ENCODE results near the gene ADGRG3.

ADGRG3 gene

GRCh38 chr16:57681950-57682728 is 14.0 kb downstream of the ADGRG3 start:
- DNase-seq, result no peak

GRCh38 chr16:57682809-57683635 is 14.9 kb downstream of the ADGRG3 start:
- no peak for DNase-seq

DNA sequence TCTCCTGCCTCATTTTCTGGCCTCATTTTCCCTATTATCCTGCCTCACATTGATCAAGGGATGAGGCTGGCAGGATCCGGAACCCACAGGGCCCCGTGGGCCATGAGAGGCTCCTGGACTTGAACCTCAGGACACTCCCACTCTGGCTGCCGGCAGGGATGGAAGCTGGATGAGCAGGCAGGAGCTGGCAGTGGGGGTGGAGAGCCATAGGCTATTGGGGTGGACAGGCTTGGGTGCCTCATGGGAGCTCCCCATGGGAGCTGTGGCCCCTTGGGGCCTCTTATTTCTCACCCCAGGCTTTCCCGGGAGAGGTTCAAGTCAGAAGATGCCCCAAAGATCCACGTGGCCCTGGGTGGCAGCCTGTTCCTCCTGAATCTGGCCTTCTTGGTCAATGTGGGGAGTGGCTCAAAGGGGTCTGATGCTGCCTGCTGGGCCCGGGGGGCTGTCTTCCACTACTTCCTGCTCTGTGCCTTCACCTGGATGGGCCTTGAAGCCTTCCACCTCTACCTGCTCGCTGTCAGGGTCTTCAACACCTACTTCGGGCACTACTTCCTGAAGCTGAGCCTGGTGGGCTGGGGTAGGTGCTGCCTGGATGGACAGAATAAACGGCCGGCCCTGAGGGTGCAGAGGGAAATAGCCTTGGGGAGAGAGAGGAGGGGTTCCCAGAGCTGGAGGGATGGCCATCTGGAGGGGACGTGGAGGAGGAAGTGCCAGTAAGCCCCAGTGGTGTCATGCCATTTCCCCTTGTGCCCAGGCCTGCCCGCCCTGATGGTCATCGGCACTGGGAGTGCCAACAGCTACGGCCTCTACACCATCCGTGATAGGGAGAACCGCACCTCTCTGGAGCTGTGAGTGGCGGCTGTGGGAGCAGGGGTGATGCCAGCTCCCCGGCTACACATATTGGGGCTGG is 15.8 kb downstream of the ADGRG3 start:
- no peak for DNase-seq

DNA sequence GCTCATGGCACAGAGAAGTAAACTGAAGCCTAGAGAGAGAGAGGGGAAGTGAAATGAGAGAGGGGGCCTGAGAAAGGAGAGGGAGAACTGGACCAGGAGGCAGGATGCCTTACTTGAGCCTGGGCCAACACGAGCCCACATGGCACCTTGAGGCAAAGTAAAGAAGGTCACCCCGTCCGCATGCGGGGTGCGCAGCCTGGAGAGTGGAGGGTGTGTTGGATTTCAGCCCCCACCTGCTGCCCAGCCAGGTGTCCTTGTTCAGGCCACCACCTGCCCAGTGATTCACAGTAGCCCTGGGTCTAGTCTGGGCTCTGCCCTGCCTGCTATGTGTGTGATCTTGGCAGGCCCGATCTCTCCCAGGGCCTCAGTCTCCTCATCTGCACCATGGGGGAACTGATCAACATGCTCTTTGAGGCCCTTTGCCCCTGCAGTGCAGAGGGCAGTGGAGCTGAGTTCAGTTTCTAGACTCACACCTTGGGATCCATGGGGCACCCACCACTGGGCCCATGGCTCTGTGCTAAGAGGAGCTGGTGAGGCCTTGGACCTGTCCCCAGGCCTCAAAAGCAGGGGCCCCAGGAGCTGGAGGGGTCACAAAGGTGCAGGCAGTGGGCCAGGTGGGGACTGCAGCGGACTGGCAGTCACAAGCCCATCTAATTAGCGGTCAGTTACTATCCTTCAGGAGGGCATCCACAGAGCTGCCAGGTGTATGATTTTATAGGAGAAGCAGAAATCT is 16.7 kb downstream of the ADGRG3 start:
- no peak for DNase-seq

DNA sequence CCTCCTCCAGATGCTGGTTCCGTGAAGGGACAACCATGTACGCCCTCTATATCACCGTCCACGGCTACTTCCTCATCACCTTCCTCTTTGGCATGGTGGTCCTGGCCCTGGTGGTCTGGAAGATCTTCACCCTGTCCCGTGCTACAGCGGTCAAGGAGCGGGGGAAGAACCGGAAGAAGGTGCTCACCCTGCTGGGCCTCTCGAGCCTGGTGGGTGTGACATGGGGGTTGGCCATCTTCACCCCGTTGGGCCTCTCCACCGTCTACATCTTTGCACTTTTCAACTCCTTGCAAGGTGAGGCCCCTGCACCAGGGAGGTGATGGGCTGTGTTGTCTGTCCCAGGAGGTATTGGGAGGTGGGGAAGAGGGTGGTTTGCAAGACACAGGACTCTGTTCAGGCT is 17.5 kb downstream of the ADGRG3 start:
- no peak for DNase-seq

- DNase-seq, result no peak
Observed at GRCh38 chr16:57686577-57686976, 18.5 kb downstream of the ADGRG3 start.

DNA sequence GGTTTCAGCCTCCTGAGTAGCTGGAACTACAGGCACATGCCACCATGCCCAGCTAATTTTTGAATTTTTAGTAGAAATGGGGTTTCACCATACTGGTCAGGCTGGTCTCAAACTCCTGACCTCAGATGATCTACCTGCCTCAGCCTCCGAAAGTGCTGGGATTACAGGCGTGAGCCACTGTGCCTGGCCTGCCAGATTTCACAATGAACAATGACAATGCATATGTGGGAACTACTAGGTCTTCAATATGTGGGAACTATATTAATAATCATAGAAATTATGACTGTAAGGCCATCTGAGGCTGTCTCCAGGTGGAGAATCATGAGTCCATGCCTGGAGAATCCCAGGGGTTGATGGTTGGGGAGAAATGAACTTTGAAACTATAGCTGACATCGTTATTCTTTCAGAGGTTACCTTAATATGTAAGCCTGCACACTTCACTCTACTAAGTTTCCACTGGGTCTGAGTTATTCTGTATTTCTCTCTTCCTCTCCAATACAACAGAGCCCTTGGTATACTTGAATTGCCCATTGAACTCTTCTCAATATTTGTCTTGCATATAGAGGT is 19.3 kb downstream of the ADGRG3 start:
- no peak for DNase-seq

DNA sequence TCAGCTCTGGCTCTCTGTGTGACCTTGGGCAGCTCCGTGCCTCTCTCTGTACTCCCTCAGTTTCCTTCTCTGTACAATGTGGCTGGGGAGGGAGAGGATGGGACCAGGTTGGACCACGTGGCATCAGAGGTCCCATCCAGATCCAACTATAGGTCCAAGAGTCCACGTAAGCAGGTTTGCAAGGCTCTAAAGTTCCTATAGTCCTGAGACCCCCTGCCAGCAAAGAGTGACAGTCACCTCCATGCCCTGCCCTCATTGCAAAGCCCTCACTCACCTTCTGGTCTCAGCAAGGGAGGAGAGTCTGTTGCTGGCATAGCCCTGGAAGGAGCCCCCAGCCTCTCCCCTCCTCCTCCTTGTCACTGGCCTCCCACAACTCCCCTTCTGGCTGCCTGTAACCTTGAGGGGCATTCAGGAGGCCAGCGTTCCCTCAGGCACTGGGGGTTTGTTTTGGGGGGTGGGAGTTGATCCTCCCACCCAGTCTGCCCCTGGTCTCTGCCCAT is 20.4 kb downstream of the ADGRG3 start:
- DNase-seq, result no peak

- DNase-seq, result no peak
Observed at GRCh38 chr16:57688987-57689761, 21.1 kb downstream of the ADGRG3 start.

DNA sequence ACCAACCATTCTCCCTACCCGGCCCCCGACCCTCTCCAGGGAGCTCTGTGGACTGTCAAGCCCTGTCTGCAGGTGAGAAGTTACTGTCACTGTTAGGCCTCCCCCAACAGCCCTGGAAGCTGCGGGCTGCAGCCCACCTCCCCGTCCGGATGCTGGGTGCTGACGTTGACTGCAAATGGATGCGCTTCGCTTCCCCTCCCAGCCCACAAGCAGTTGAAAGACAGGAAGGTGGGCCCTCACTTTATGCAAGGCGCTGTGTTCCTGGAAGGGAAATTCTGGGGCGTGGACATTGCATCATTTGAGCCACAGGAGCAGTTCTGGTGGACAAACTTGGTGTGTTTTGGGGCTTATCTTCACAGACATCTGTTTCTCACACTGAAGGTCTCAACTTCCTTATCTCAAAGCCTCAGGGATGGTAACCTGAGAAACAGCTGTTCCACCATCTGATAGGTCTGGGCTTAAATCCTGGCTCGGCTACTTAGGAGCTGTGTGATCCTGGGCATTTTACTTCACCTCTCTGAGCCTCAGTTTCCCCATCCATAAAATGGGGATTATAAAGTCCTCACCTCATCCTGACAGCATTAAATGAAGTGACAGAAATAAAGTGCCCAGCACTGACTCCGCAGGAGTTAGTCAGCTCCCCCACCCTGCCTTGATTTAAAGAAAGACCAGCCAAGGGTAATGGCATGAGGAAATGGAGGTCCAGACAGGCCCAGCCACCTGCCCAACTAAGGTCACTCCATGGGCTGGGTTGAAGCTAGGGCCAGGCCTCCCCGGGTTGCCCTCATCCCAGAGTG is 21.9 kb downstream of the ADGRG3 start:
- DNase-seq, result peak; percentile 57

GRCh38 chr16:57690782-57691471 is 22.8 kb downstream of the ADGRG3 start:
- DNase-seq, result no peak

DNA sequence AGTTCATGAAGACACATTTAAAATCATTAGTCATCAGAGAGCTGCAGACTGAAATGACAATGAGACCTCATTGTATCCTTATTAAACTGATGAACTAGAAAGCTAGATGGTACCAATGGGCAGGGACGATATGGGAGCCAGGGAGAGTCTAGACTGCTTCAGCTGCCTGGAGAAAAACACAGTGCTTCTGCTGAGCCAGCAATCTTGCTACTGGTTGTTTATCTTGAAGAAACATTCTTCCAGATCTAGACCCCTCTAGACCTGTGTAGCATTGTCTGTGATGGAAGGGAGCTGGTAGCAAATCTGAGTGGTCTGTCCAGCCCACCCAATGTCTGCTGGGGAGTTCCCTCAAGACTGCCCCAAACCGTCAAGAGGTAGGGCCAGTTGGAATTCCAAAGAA is 24.5 kb downstream of the ADGRG3 start:
- DNase-seq, result no peak

- DNase-seq, result no peak
Observed at GRCh38 chr16:57693550-57693949, 25.4 kb downstream of the ADGRG3 start.

GRCh38 chr16:57694231-57694724 is 26.2 kb downstream of the ADGRG3 start:
- no peak for DNase-seq

- peak; percentile 41 for DNase-seq
Observed at GRCh38 chr16:57694725-57695679, 26.9 kb downstream of the ADGRG3 start, which contains the start of gene DRC7. DRC7 (plus strand) TSS chr16:57694806; CDS start chr16:57697950, 3,144 bp downstream.

DNA sequence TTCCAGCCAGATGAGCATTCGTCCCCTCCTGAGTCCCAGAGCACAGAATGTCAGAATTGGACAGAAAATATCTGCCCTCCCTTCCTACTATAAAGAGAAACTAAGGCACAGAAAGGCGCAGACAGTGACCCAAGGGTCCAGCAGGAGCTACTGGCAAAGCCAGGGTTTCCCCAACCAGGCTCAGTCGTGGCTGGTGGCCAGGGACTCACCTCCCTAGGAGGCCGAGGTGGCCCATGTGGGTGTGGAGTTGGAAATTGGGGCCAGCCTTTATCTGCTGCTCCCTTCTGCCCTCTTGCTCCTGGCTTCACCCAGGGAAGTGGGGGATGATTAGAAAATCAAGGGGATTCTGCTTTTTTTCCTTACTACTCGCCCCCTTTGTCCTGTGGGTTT is 27.6 kb downstream of the ADGRG3 start:
- no peak for DNase-seq

- no peak for DNase-seq
Observed at GRCh38 chr16:57696240-57696639, 28.1 kb downstream of the ADGRG3 start.
